Activated T-cell treated with anti-CD3 and anti-CD28 coated beads for 4 hours (primary cell): Measurements from ENCODE around the gene LMBR1.

Source experiments
- DNase-seq: peaks from one replicate; pipeline ENCODE4 v3.0.0-alpha.2; 2020

Gene LMBR1

GRCh38 chr7:156791241-156791640 is 101.7 kb downstream of the LMBR1 start:
- DNase-seq: no peak

GRCh38 chr7:156790264-156790663 is 102.7 kb downstream of the LMBR1 start:
- no peak for DNase-seq

- DNase-seq: no peak
Measured at GRCh38 chr7:156785998-156786543, 106.9 kb downstream of the LMBR1 start.

- DNase-seq: no peak
Measured at GRCh38 chr7:156783864-156784263, 109.1 kb downstream of the LMBR1 start.

GRCh38 chr7:156781972-156782371 is 111.0 kb downstream of the LMBR1 start:
- no peak for DNase-seq

- no peak for DNase-seq
Measured at GRCh38 chr7:156780724-156781455, 112.1 kb downstream of the LMBR1 start.

GRCh38 chr7:156778668-156779067 is 114.3 kb downstream of the LMBR1 start:
- no peak for DNase-seq

- no peak for DNase-seq
Measured at GRCh38 chr7:156778201-156778600, 114.8 kb downstream of the LMBR1 start.

GRCh38 chr7:156777364-156778069 is 115.5 kb downstream of the LMBR1 start:
- DNase-seq: no peak

- no peak for DNase-seq
Measured at GRCh38 chr7:156776527-156776926, 116.5 kb downstream of the LMBR1 start.

GRCh38 chr7:156773966-156774365 is 119.0 kb downstream of the LMBR1 start:
- no peak for DNase-seq

GRCh38 chr7:156772725-156773124 is 120.3 kb downstream of the LMBR1 start:
- no peak for DNase-seq

- no peak for DNase-seq
Measured at GRCh38 chr7:156768698-156769472, 124.1 kb downstream of the LMBR1 start.

- no peak for DNase-seq
Measured at GRCh38 chr7:156766666-156767065, 126.3 kb downstream of the LMBR1 start.

- no peak for DNase-seq
Measured at GRCh38 chr7:156765901-156766656, 126.9 kb downstream of the LMBR1 start.

- no peak for DNase-seq
Measured at GRCh38 chr7:156764766-156765165, 128.2 kb downstream of the LMBR1 start.

- DNase-seq: no peak
Measured at GRCh38 chr7:156764016-156764669, 128.8 kb downstream of the LMBR1 start.

- DNase-seq: no peak
Measured at GRCh38 chr7:156759579-156760202, 133.3 kb downstream of the LMBR1 start.

- no peak for DNase-seq
Measured at GRCh38 chr7:156759143-156759542, 133.8 kb downstream of the LMBR1 start.

- no peak for DNase-seq
Measured at GRCh38 chr7:156754201-156754600, 138.8 kb downstream of the LMBR1 start.

GRCh38 chr7:156753630-156754029 is 139.4 kb downstream of the LMBR1 start:
- no peak for DNase-seq

- no peak for DNase-seq
Measured at GRCh38 chr7:156753229-156753560, 139.8 kb downstream of the LMBR1 start.
